ENCODE results near the gene TIMMDC1.

- no peak for TF ChIP-seq CTCF (IDR thresholded peaks at IDR 0.05)
- TF ChIP-seq POLR2A (IDR thresholded peaks at IDR 0.05): no peak
These were observed 44.8 kb downstream of the TIMMDC1 start for GRCh38 chr3:119543147-119543546.
